RCC 7860 (cell line): ENCODE measurements around the gene ZBTB7B.

Experiments
- DNase-seq: peaks from one replicate; pipeline ENCODE4 v3.0.0-alpha.2; 2015; ENCODE audit warnings: low spot score
- FAIRE-seq: peaks from 2 replicates; lab custom pipeline; 2012; peaks lifted over from hg19 to GRCh38; lab: Jason Lieb, UNC

The ZBTB7B gene

GRCh38 chr1:155001675-155002463, 733 bp upstream of the ZBTB7B start:
- peak; percentile 74 for FAIRE-seq
- DNase-seq, result peak; percentile 96

GRCh38 chr1:155003227-155003765, 694 bp downstream of the ZBTB7B start:
- no peak for FAIRE-seq
- DNase-seq, result peak; percentile 21

- DNase-seq, result peak; percentile 55
Measured at GRCh38 chr1:155003766-155004351, 1.3 kb downstream of the ZBTB7B start.

GRCh38 chr1:155004352-155005075, 1.9 kb downstream of the ZBTB7B start:
- no peak for DNase-seq
- no peak for FAIRE-seq

More at GRCh38 chr1:155003766-155004351, 1.3 kb downstream of the ZBTB7B start:
- FAIRE-seq, result no peak

GRCh38 chr1:155005076-155006011, 2.7 kb downstream of the ZBTB7B start:
- no peak for FAIRE-seq

GRCh38 chr1:155006601-155007101, 4.0 kb downstream of the ZBTB7B start:
- no peak for DNase-seq
- FAIRE-seq, result no peak

More at GRCh38 chr1:155005076-155006011, 2.7 kb downstream of the ZBTB7B start:
- DNase-seq, result no peak

- DNase-seq (no peak), FAIRE-seq (no peak)
Measured at GRCh38 chr1:155007251-155007828, 4.7 kb downstream of the ZBTB7B start.

- DNase-seq (no peak), FAIRE-seq (no peak)
Measured at GRCh38 chr1:155008015-155008941, 5.7 kb downstream of the ZBTB7B start.

- FAIRE-seq, result no peak
- DNase-seq, result no peak
Measured at GRCh38 chr1:155009221-155009711, 6.7 kb downstream of the ZBTB7B start.

GRCh38 chr1:155009742-155010141, 7.1 kb downstream of the ZBTB7B start:
- no peak for DNase-seq
- no peak for FAIRE-seq

GRCh38 chr1:155010211-155010918, 7.8 kb downstream of the ZBTB7B start:
- DNase-seq (no peak), FAIRE-seq (no peak)

GRCh38 chr1:155011004-155011416, 8.4 kb downstream of the ZBTB7B start:
- FAIRE-seq, result no peak
- DNase-seq, result no peak

GRCh38 chr1:155011437-155012025, 8.9 kb downstream of the ZBTB7B start:
- DNase-seq, result no peak
- no peak for FAIRE-seq

GRCh38 chr1:155012026-155012546, 9.5 kb downstream of the ZBTB7B start:
- FAIRE-seq, result no peak
- DNase-seq, result no peak

GRCh38 chr1:155012776-155013602, 10.4 kb downstream of the ZBTB7B start:
- no peak for FAIRE-seq
- no peak for DNase-seq

GRCh38 chr1:155013632-155014031, 11.0 kb downstream of the ZBTB7B start:
- FAIRE-seq (no peak), DNase-seq (no peak)
